BLaER1 (cell line): ENCODE data around the gene ZNF835.

Experiments
- H3K27ac ChIP-seq: shearing (Covaris generic); formaldehyde crosslinking; 2 replicates; pipeline ENCODE4 v1.8.1; 2022
- H3K27me3 ChIP-seq: shearing (Covaris generic); formaldehyde crosslinking; 2 replicates; pipeline ENCODE4 v1.8.1; 2022
- H3K36me3 ChIP-seq: shearing (Covaris generic); formaldehyde crosslinking; 2 replicates; pipeline ENCODE4 v1.8.1; 2022
- H3K4me1 ChIP-seq: shearing (Covaris generic); formaldehyde crosslinking; 2 replicates; pipeline ENCODE4 v1.8.1; 2022
- H3K4me2 ChIP-seq: shearing (Covaris generic); formaldehyde crosslinking; 2 replicates; pipeline ENCODE4 v1.8.1; 2022
- H3K4me3 ChIP-seq: shearing (Covaris generic); formaldehyde crosslinking; 2 replicates; pipeline ENCODE4 v1.8.1; 2022
- H3K9ac ChIP-seq: shearing (Covaris generic); formaldehyde crosslinking; 2 replicates; pipeline ENCODE4 v1.8.1; 2022
- H3K9me3 ChIP-seq: shearing (Covaris generic); formaldehyde crosslinking; 2 replicates; pipeline ENCODE4 v1.8.1; 2022
- H4K20me1 ChIP-seq: shearing (Covaris generic); formaldehyde crosslinking; 2 replicates; pipeline ENCODE4 v1.8.1; 2022
- Cebpa-rat ChIP-seq: shearing (Covaris generic); IDR thresholded peaks from 2 replicates; pipeline ENCODE4 v1.8.1; 2022

The ZNF835 gene

DNA sequence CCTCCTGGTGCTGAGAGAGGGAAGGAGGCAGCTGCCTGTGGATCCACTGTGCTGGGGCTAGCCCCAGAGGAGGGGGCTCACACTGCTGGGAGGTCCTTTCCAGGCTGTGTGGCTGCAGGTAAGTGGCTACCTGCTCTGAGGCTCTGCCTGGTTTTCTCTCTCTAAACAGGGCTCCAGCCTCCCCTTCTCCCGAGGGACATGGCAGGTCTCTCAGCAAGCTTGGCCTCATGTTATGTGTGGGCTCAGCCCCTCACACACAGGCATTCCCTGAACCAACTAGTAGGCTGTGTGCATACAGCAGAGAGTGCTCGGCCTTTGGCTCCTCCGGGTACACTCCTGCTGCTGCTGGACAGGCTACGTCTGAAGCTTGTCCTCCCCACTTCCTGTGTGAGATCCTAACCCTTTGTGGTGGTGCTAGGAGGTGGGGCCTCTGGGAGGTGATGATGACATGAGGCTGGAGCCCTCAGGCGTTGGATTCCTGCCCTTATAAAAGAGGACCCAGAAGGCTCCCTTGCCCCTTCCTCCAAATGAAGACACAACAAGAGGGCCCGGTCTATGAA is 4.2 kb downstream of the ZNF835 start:
- H3K27me3 ChIP-seq = no peaks in the 10 kb centered on the region
- H3K9ac ChIP-seq = no peak overlapping the region
- TF ChIP-seq Cebpa-rat = no peak
- no peaks in the 10 kb centered on the region for H3K4me1 ChIP-seq
- no peak overlapping the region for H3K4me2 ChIP-seq
- no peaks in the 10 kb centered on the region for H3K36me3 ChIP-seq
- no peaks in the 10 kb centered on the region for H4K20me1 ChIP-seq
- H3K9me3 ChIP-seq = peaks cover 25% of the 10 kb centered on the region
- no peak overlapping the region for H3K27ac ChIP-seq
- H3K4me3 ChIP-seq = no peak overlapping the region

DNA sequence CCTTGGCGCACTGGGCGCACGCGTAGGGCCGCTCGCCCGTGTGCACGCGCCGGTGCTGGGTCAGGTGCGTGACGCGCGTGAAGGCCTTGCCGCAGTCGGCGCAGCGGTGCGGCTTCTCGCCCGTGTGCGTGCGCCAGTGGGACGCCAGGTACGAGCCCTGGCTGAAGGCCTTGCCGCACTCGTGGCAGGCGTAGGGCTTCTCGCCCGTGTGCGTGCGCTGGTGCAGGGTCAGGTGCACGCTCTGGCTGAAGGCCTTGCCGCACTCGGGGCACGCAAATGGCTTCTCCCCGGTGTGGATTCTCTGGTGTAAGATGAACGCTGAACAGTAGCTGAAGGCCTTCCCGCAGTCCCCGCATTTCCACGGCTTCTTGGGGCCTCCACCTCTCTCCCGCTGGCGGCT is 7.0 kb downstream of the ZNF835 start:
- no peak overlapping the region for H3K4me2 ChIP-seq
- no peaks in the 10 kb centered on the region for H3K27me3 ChIP-seq
- TF ChIP-seq Cebpa-rat = no peak
- H3K9me3 ChIP-seq = peaks cover 23% of the 10 kb centered on the region
- H3K9ac ChIP-seq = no peak overlapping the region
- no peak overlapping the region for H3K4me3 ChIP-seq
- H3K27ac ChIP-seq = no peak overlapping the region
- H4K20me1 ChIP-seq = no peaks in the 10 kb centered on the region
- no peaks in the 10 kb centered on the region for H3K36me3 ChIP-seq
- no peaks in the 10 kb centered on the region for H3K4me1 ChIP-seq

DNA sequence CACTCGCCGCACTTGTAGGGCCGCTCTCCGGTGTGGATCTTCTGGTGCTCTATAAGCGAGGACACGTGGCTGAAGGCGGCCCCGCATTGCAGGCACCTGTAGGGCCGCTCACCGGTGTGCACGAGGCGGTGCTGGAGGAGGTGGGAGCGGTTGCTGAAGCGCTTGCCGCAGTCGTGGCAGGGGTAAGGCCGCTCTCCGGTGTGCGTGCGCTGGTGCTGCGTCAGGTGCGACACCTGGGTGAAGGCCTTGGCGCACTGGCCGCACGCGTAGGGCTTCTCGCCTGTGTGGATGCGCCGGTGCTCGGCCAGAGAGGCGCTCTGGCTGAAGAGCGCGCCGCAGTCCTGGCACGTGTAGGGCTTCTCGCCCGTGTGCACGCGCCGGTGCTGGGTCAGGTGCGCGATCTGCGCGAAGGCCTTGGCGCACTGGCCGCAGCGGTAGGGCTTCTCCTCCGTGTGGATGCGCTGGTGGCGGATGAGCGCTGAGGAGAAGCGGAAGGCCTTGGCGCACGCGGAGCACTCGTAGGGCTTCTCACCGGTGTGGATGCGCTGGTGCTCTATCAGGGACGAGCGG is 7.5 kb downstream of the ZNF835 start:
- no peaks in the 10 kb centered on the region for H3K4me1 ChIP-seq
- H3K27ac ChIP-seq = no peak overlapping the region
- H3K27me3 ChIP-seq = no peaks in the 10 kb centered on the region
- TF ChIP-seq Cebpa-rat = no peak
- no peak overlapping the region for H3K4me3 ChIP-seq
- no peaks in the 10 kb centered on the region for H4K20me1 ChIP-seq
- H3K9ac ChIP-seq = no peak overlapping the region
- H3K4me2 ChIP-seq = no peak overlapping the region
- no peaks in the 10 kb centered on the region for H3K36me3 ChIP-seq
- peaks cover 23% of the 10 kb centered on the region for H3K9me3 ChIP-seq

DNA sequence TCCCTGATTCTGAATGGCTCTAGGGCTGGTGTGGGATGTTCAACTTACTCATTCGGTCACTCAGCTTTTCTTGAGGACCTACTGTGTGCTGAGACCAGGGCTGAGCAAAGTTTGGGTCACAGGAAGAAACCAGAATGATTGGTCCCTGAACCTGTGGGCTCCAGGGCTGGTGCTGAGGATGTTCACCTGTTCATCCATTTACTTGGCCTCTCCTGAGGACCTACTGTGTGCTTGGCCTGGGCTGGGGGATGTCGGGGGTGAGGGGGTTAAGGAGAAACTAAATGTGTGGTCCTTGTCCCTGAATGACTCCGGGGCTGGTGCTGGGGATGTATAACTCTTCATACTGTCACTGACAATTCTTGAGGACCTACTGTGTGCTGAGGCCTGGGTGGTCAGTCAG is 10.3 kb downstream of the ZNF835 start:
- no peak overlapping the region for H3K4me3 ChIP-seq
- H3K4me2 ChIP-seq = no peak overlapping the region
- no peaks in the 10 kb centered on the region for H4K20me1 ChIP-seq
- H3K4me1 ChIP-seq = no peaks in the 10 kb centered on the region
- no peaks in the 10 kb centered on the region for H3K27me3 ChIP-seq
- H3K9ac ChIP-seq = no peak overlapping the region
- TF ChIP-seq Cebpa-rat = no peak
- no peaks in the 10 kb centered on the region for H3K36me3 ChIP-seq
- H3K9me3 ChIP-seq = peaks cover 23% of the 10 kb centered on the region
- no peak overlapping the region for H3K27ac ChIP-seq

DNA sequence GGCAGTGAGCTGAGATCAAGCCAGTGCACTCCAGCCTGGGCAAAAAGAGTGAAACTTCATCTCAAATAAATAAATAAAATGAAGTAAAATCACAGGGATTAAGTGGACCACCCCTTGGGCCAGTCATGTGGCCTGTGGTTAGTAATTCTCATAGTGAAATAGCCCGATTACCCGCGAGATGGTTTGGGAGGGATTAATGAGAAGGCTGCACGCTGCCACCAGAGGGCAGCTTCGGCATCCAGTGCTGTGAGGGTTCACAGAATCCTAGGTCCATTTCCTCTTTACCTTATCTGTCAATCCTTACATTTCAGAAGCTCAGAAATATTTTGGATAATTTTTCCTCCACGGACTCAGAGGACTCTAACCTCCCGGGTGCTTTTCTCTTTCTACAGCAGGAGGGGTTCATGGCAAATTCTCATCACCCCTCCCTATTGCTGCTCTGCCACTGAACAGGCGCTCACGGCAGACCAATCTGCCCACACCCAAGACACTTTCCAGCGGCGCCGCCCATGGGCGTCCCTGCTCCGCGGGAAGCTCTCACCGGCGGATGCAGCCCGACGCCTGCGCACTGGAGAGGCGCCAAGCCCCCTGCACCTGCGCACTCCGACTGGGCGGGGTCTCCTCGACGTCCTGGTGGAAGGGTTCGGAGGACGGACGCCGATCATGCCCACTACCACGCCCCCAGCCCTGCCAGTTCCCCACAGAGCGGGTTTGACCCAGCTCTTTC is 11.0 kb downstream of the ZNF835 start:
- Histone ChIP-seq H3K4me2 (no peak overlapping the region), H3K4me1 (no peaks in the 10 kb centered on the region), H4K20me1 (no peaks in the 10 kb centered on the region), H3K9ac (no peak overlapping the region), H3K4me3 (no peak overlapping the region), H3K36me3 (no peaks in the 10 kb centered on the region), H3K27ac (no peak overlapping the region), H3K9me3 (peaks cover 23% of the 10 kb centered on the region), H3K27me3 (no peaks in the 10 kb centered on the region)
- no peak for TF ChIP-seq Cebpa-rat

DNA sequence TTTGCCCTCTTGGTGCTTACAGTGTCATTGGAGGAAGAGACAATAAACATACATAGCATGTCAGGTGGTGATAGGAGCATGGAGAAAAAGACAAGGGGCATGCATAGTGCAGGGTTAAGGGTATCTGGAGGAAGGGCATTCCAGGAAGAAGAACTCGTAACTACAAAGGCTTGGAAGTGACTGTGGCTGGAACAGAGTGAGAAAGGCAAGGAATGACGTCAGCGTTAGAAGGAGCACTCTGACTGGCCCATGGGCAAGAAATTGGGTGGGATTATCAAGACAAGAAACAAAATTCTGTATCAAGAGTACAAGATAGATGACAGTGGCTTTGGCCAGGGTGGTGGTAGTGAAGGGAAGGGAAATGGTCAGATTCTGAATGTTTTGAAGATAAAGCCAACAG is 17.4 kb downstream of the ZNF835 start:
- no peak overlapping the region for H3K9ac ChIP-seq
- H3K4me3 ChIP-seq = no peak overlapping the region
- peaks cover 5% of the 10 kb centered on the region; the same call in 1 of the 2 replicates for H3K9me3 ChIP-seq
- H3K4me1 ChIP-seq = no peaks in the 10 kb centered on the region
- no peaks in the 10 kb centered on the region for H3K27me3 ChIP-seq
- no peak overlapping the region for H3K27ac ChIP-seq
- no peaks in the 10 kb centered on the region for H3K36me3 ChIP-seq
- H3K4me2 ChIP-seq = no peak overlapping the region
- H4K20me1 ChIP-seq = no peaks in the 10 kb centered on the region
- TF ChIP-seq Cebpa-rat = no peak

DNA sequence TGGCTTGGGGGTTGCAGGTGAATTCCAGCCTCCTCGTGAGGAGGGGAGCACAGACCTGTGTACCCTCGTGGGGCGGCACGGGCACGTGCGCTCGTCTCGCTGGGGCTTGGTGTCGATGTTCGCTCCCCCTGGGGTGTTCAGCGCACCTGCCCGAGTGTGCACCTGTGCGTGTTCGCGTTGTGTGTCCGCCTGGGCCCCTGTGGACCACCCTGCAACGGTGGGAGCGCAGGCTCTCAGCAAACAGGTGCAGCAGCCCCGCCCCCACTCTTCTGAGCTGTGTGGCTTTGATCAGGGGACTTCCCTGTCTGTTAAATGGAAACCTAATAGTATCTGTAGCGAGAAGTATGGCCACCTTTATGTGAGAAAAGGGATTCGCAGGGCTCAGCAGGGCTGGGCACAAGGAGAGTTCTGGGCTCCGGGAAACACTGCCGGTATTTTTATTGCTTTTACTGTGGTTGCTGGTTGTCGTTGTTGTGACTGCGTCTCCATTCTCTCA is 28.0 kb downstream of the ZNF835 start:
- Histone ChIP-seq H3K36me3 (no peaks in the 10 kb centered on the region), H4K20me1 (peaks cover 14% of the 10 kb centered on the region), H3K9ac (no peak overlapping the region), H3K4me2 (no peak overlapping the region), H3K4me1 (no peaks in the 10 kb centered on the region), H3K27me3 (no peaks in the 10 kb centered on the region), H3K4me3 (no peak overlapping the region), H3K27ac (no peak overlapping the region), H3K9me3 (peaks cover 10% of the 10 kb centered on the region; the same call in 1 of the 2 replicates)
- no peak for TF ChIP-seq Cebpa-rat

DNA sequence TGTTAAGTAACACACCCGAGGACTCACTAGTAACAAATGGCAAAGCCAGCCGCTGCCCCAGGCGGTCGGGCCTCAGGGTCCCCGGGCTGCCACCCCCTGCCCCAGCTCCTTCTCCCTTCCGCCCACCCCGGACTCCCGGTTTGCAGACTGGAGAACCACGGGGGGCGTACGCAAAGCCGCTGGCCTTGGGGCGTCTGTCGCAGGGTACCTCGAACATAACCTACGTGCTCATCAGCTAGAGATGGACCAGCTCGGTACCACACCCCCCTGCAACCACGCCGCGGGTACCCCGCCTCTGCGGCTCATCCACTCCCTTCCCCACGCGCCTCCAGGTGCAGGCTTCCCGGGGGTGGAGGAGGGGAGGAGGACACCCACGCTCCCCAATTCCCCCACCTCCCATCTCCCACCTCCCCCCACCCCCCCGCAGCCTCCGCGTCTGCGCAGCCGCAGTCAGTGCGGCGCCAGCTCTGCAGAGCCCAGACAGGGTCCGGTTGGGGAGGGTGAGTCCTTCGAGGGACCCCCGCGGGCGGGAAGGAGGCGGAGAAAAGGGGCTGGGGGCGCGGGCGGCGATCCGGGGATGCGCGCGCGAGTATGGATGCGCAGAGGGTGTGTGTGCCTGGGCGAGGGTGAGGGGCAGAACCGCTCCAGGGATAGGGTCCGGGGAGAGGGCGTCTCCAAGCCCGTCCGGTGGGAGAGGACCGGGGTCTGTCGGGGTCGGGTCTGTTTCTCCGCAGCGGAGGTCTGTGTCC is 28.7 kb downstream of the ZNF835 start, which contains the start of gene SMIM17:
Gene SMIM17, plus strand, starts transcription at position 449 of the 749 bp plus-strand sequence. CDS start 2,509 bp downstream, outside the sequence.
- H3K4me3 ChIP-seq = no peak within 1 kb of the TSS
- no peak within 1 kb of the TSS for H3K9ac ChIP-seq
- no peak within 1 kb of the TSS for H3K27ac ChIP-seq
- H3K4me1 ChIP-seq = no peaks in the 10 kb centered on the region
- H4K20me1 ChIP-seq = peaks cover 19% of the 10 kb centered on the region
- no peak for TF ChIP-seq Cebpa-rat
- no peaks in the 10 kb centered on the region for H3K36me3 ChIP-seq
- H3K4me2 ChIP-seq = no peak within 1 kb of the TSS
- H3K9me3 ChIP-seq = peaks cover 10% of the 10 kb centered on the region; the same call in 1 of the 2 replicates
- no peaks in the 10 kb centered on the region for H3K27me3 ChIP-seq

DNA sequence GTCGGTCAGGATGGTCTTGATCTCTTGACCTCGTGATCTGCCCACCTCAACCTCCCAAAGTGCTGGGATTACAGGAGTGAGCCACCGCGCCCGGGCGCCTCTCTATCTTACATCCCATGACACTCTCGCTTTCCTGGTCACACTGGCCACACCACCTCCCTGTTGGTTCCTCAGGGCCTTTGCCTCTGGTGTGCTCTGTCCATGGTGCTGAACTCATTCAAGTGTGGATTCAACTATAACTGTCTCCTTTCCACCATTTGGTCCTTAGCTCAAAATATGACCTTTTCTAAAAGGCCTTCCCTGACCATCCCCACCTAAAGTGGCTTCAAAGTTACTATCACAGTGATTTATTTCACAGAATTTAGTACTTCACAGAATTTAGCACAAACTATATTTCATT is 32.3 kb downstream of the ZNF835 start:
- Histone ChIP-seq H3K9me3 (peaks cover 6% of the 10 kb centered on the region; the same call in 1 of the 2 replicates), H3K4me1 (no peaks in the 10 kb centered on the region), H3K9ac (no peak overlapping the region), H3K4me2 (no peak overlapping the region), H3K27me3 (no peaks in the 10 kb centered on the region), H4K20me1 (peaks cover 37% of the 10 kb centered on the region), H3K4me3 (no peak overlapping the region), H3K27ac (no peak overlapping the region), H3K36me3 (no peaks in the 10 kb centered on the region)
- TF ChIP-seq Cebpa-rat = no peak
